Activated CD4-positive, alpha-beta T cell treated with anti-CD3 and anti-CD28 coated beads, Interleukin-2, amount 10 ng/mL, durations not matched to agents 24 days and 14 days (primary cell): ENCODE measurements around the gene HK2. TPM values are rescaled to one million over a fixed set of nuclear protein-coding genes. Genes with fewer than 3 reads are reported as not detected.

Experiments used
- DNase-seq: peaks from one replicate; pipeline ENCODE4 v3.0.0; 2022
- H3K27ac Mint-ChIP-seq: one replicate; pipeline ENCODE4 v1.8.0; 2022; ENCODE audit warnings: mild to moderate bottlenecking, mixed read lengths
- H3K27me3 Mint-ChIP-seq: one replicate; pipeline ENCODE4 v1.8.0; 2022; ENCODE audit warnings: mixed read lengths
- H3K36me3 Mint-ChIP-seq: one replicate; pipeline ENCODE4 v1.8.0; 2022; ENCODE audit warnings: low read depth, mild to moderate bottlenecking, mixed read lengths
- H3K4me1 Mint-ChIP-seq: one replicate; pipeline ENCODE4 v1.8.0; 2021; ENCODE audit warnings: mixed read lengths
- H3K4me3 Mint-ChIP-seq: one replicate; pipeline ENCODE4 v1.8.0; 2022; ENCODE audit warnings: mild to moderate bottlenecking, moderate library complexity, mixed read lengths
- H3K9me3 Mint-ChIP-seq: one replicate; pipeline ENCODE4 v1.8.0; 2021; ENCODE audit warnings: mixed read lengths
- intact Hi-C: fragments of 100-400 bp; cut with micrococcal nuclease; formaldehyde crosslinking; loops from one replicate; pipeline ENCODE4 v1.15.1; 2023
- total RNA-seq: library from RNA; stranded (reverse); gene quantifications from 2 replicates; pipeline ENCODE4 v1.2.3, GENCODE V29; 2022

HK2 gene
- total RNA-seq, 1 donor from 2014 or later, result 118 TPM

DNA sequence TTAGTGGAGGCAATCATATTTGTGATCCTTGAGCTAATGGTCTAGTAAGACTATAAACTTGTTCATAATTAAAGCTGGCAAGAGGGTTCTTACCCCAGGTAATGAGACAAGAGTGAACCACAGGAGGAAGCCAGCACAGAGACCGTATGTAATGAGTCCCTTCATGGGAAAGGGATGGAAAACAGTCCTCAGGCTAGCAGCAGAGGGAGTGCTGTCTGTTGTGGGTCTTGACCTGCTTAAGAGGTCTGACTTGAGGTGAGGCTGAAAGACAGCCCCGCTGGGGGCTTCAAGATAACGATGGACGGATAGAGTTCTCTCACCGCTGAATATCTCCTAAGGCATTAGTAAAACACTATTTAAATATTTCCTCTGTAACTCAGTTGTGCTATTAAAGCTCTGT lies 108.3 kb downstream of the HK2 start:
- Mint-ChIP-seq H3K27me3 (peaks cover 7% of the 10 kb centered on the region), H3K27ac (no peak overlapping the region), H3K4me1 (peaks cover 13% of the 10 kb centered on the region), H3K9me3 (peaks cover 3% of the 10 kb centered on the region), H3K36me3 (peaks cover 5% of the 10 kb centered on the region), H3K4me3 (no peak overlapping the region)
- intact Hi-C loops, result no loop called here
- DNase-seq, result no peak

Other genes starting within 250 kb of the HK2 start
- gene M1AP, start 185.8 kb upstream of the HK2 start, total RNA-seq, result not detected in 2 replicates
- gene SEMA4F, start 179.9 kb upstream of the HK2 start, total RNA-seq, result 3.5 and 4.8 TPM in 2 replicates
- 53.1 and 58.3 TPM in 2 replicates for gene POLE4, start 124.5 kb downstream of the HK2 start, total RNA-seq